GM10248 (cell line): ENCODE results near the gene RBM44.

Experiments used
- CTCF ChIA-PET: fragments of 300-600 bp; sonication (Branson Sonifier 250); formaldehyde crosslinking; extraction: SDS; loops from one replicate; lab custom pipeline; 2021; ENCODE audit warnings: antibody characterized with exemption; lab: Yijun Ruan, JAX
- POLR2A ChIA-PET: fragments of 350-650 bp; sonication (Branson Sonifier 250); formaldehyde crosslinking; extraction: SDS; loops from one replicate; lab custom pipeline; 2020; ENCODE audit warnings: antibody characterized with exemption; lab: Yijun Ruan, JAX
- DNase-seq: peaks from one replicate; pipeline ENCODE4 v3.0.0; 2012; ENCODE audit errors: extremely low spot score
- CTCF ChIP-seq: IDR thresholded peaks from 2 replicates; pipeline ENCODE4 v1.5.1; 2012; ENCODE audit warnings: mild to moderate bottlenecking, low read depth; ENCODE audit errors: extremely low read depth, missing control alignments, control extremely low read depth

RBM44 gene

DNA sequence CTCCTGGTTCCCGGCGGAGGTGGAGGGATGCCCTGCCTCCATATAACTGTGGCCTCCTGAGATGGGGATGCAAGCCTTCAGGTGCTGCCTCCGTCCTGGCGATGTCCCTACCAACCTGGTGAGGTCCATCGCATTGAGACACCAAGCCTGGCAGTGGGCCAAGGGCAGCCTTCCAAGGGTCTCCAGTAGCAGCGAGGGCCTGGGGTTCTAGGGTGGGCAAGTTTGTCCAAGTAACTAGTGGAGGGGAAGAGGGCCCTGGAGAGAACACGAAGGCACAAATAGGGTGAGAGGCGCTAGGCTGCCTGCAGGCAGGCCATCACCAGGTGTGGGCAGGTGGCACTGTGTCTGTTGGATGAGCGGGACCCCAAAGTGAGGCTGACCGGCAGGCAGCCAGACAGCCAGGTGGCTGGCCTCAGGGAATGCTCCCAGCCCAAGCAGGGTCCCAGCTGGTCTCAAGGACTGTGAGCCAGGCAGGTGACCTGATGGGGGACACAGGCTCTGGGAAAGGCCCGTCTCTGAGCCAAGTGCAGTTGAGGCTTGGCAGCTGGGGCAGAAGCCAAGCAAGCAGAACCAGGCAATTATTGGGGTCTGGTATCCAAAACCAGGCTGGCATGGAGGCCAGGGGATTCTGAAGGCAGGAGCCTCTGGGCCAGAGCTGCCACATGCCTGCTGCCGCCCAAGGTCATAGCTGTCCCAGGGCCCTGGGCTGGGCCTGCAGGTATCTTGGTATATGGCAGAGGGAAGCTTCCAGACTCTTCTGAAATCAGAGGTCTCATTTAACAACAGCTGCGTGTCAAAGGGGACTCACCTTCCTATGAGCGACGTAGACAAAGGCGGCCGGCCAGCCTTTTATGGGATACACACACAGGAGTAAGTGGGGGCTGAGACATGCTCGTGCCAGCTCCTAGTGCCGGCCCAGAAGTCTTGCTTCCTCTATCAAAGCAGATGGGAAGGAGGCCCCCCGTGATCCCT lies 84.2 kb downstream of the RBM44 start:
- no peak for TF ChIP-seq CTCF
- no peak for DNase-seq
- CTCF ChIA-PET: interaction anchor here (1.0 kb wide), 1 partner anchor 19 kb away, joined by 3 read pairs; no protein-coding TSS in a partner anchor
- POLR2A ChIA-PET: no interaction called here

- CTCF ChIA-PET: no interaction called here
- POLR2A ChIA-PET: no interaction called here
- no peak for DNase-seq
- no peak for TF ChIP-seq CTCF
Measured at GRCh38 chr2:237883951-237884446, 85.4 kb downstream of the RBM44 start.

GRCh38 chr2:237884681-237885080 lies 86.1 kb downstream of the RBM44 start:
- CTCF ChIA-PET: no interaction called here
- TF ChIP-seq CTCF: no peak
- no peak for DNase-seq
- POLR2A ChIA-PET: no interaction called here

GRCh38 chr2:237885111-237885930 lies 86.7 kb downstream of the RBM44 start:
- ChIA-PET POLR2A (no interaction called here), CTCF (no interaction called here)
- TF ChIP-seq CTCF: no peak
- no peak for DNase-seq

GRCh38 chr2:237885931-237886684 lies 87.5 kb downstream of the RBM44 start:
- DNase-seq: no peak
- POLR2A ChIA-PET: no interaction called here
- no peak for TF ChIP-seq CTCF
- CTCF ChIA-PET: no interaction called here
